Right forelimb (tissue), 1 donor: Measurements from ENCODE around the gene NAA10.

Experiments used
- DNase-seq: peaks from one replicate; pipeline ENCODE4 v3.0.0-alpha.2; 2018

NAA10 gene

GRCh38 chrX:153906126-153906917 lies 28.5 kb downstream of the NAA10 start:
- no peak for DNase-seq

- no peak for DNase-seq
Measured at GRCh38 chrX:153905481-153906095, 29.2 kb downstream of the NAA10 start.

- no peak for DNase-seq
Measured at GRCh38 chrX:153903991-153904957, 30.6 kb downstream of the NAA10 start, which contains the start of gene AVPR2. Gene AVPR2 (plus strand): TSS chrX:153904673. CDS start chrX:153905146, 473 bp downstream.

- DNase-seq, result no peak
Measured at GRCh38 chrX:153903238-153903980, 31.4 kb downstream of the NAA10 start.

GRCh38 chrX:153902385-153902784 lies 32.5 kb downstream of the NAA10 start:
- DNase-seq, result no peak

- DNase-seq, result no peak
Measured at GRCh38 chrX:153901753-153902140, 33.1 kb downstream of the NAA10 start.

GRCh38 chrX:153900831-153901752 lies 33.7 kb downstream of the NAA10 start:
- peak; percentile 54 for DNase-seq

GRCh38 chrX:153897899-153898298 lies 36.9 kb downstream of the NAA10 start:
- DNase-seq, result no peak

GRCh38 chrX:153889123-153889522 lies 45.7 kb downstream of the NAA10 start:
- DNase-seq, result no peak

- DNase-seq, result no peak
Measured at GRCh38 chrX:153888344-153888743, 46.5 kb downstream of the NAA10 start.

GRCh38 chrX:153887385-153887784 lies 47.5 kb downstream of the NAA10 start:
- no peak for DNase-seq

- DNase-seq, result no peak
Measured at GRCh38 chrX:153886915-153887314, 47.9 kb downstream of the NAA10 start.

GRCh38 chrX:153885968-153886903 lies 48.6 kb downstream of the NAA10 start, which contains the start of gene L1CAM:
Gene L1CAM (minus strand): TSS chrX:153886173. CDS start chrX:153875836, 10,337 bp downstream.
- DNase-seq, result no peak

- no peak for DNase-seq
Measured at GRCh38 chrX:153885208-153885787, 49.5 kb downstream of the NAA10 start.

- DNase-seq, result no peak
Measured at GRCh38 chrX:153884590-153884989, 50.2 kb downstream of the NAA10 start.

- DNase-seq, result no peak
Measured at GRCh38 chrX:153884136-153884535, 50.7 kb downstream of the NAA10 start.

- DNase-seq, result no peak
Measured at GRCh38 chrX:153883163-153883843, 51.5 kb downstream of the NAA10 start.

GRCh38 chrX:153882557-153882956 lies 52.3 kb downstream of the NAA10 start:
- DNase-seq, result no peak

GRCh38 chrX:153882086-153882498 lies 52.7 kb downstream of the NAA10 start:
- DNase-seq, result no peak
